GM10847 (cell line): ENCODE data around the gene HCFC1R1.

Experiments used
- POLR2A ChIP-seq: IDR thresholded peaks from 2 replicates; pipeline ENCODE4 v1.6.1; 2011; ENCODE audit not compliant: insufficient read length; ENCODE audit errors: extremely low read depth

Gene HCFC1R1

DNA sequence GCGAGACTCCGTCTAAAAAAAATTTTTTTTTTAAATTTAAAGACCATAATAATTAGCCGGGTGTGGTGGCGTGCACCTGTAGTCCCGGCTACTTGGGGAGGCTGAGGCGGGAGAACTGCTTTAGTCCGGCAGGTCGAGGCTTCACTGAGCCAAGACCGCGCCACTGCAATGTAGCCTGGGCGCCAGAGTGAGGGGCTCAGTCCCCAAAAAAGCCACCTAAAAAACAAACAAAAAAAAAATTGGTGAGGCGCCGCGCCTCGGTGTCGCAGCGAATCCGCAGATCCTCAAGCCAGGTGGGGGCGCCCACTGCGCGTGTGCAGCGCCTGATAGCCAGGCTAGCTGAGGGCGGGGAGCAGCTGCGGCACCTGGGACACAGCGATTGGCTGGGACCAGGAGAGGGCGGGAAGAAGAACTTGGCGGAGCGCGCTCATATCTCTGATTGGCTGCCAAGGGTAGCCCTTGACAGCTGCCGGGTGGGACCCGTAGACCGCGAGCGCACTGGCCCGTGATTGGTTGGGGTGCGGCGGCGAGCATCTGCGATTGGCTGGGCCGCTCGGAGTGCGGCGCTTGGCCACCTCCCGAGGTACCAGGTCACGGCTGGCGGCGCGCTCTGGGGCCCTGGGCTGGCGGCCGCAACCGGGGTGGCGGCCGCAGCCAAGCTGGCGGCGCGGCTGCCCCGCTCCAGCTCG is 20.0 kb downstream of the HCFC1R1 start:
- TF ChIP-seq POLR2A = no peak

DNA sequence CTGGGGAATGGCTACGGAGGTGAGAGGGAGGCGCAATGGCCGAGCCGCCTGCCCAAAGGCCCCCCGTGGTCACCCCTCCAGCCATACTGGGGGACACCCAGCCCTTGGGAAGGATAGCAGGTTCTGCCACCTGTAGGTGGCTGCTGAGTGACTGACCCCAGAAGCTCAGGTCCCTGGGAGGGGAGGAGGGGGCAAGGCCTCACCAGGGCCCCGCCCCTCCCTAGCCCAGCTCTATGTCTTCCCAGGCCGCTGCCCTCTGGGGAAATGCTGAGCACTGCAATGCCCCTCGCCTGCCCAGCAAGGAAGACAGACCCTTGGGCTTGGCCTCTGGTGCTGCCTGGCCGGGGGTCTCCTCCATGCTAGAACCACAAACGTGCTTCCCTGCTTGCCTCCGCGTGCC is 22.4 kb downstream of the HCFC1R1 start:
- TF ChIP-seq POLR2A = no peak

DNA sequence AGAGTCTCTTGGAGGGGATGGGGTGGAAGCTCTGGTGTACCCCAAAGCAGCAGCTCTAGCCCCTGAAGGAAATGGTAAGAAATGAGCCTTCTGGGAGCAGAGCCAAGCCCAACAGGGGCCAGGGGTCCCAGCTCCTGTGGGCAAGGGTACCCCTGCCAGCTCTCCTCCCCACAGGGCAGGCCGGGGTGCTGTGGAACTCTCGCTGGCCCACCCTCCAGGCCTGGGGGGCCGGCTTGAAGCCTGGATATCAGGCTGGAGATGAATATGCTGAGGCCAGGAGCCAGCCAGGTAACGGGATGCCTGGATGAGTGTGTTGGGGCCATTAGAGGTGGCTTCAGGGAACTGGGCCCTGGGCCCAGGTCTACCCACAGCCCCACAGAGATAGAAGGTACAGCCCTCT is 23.2 kb downstream of the HCFC1R1 start:
- TF ChIP-seq POLR2A = no peak

- no peak for TF ChIP-seq POLR2A
Measured at GRCh38 chr16:2999929-3000328, 23.8 kb downstream of the HCFC1R1 start.

DNA sequence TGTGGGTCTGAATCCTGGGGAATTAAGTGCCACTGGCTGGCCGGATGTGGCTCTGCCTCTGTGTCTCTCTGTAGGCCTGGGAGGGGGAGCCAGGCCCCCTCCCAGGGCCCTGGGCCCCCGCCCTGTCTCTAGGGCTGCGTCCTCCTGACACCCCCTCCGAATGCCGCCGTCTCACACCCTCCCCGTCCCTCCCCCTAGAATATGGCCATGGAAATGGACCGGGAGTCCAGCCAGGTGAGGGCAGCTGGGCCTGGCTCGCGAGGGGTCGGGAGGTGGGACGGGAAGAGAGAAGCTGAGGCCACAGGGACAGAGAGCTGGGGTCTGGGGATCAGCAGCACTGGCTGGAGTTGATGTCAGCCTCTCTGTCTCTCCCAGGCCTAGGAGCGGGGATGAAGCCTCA is 27.4 kb downstream of the HCFC1R1 start:
- no peak for TF ChIP-seq POLR2A

- no peak for TF ChIP-seq POLR2A
Measured at GRCh38 chr16:2992383-2993081, 31.2 kb downstream of the HCFC1R1 start.

DNA sequence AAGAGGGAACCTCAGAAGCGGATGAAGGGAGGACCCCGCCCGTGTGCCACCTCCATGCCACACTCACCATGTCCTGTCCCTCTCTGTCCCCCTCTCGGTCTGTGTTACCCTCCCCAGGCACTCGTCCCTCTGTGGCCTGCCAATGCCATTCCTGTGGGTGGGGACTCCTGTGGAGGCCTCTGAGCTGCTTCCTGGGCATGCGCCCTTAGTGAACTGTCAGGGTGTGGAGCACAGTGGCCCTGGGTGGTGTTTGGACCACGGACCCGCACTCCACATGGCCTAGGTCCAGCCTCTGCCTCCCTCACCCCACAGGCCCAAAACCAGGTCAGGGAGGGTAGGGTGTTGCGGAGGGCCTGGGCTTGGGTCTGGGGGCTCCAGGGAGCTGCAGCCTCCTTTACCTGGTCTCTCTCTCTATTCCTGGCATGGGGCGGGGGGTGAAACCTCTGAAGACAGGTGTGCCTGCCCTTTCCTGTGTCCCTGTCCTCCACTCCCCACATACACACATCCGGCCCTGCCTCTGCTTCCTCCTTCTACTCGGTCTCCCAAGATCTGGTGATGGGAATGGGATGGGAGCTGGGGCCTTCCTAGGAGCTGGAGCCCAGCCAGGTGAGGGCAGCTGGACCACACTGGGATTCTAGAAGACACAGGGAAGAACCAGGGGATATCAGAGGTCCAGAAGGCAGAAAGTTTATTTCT is 32.0 kb downstream of the HCFC1R1 start:
- TF ChIP-seq POLR2A = no peak

GRCh38 chr16:2990891-2991290 is 32.9 kb downstream of the HCFC1R1 start:
- TF ChIP-seq POLR2A = no peak

DNA sequence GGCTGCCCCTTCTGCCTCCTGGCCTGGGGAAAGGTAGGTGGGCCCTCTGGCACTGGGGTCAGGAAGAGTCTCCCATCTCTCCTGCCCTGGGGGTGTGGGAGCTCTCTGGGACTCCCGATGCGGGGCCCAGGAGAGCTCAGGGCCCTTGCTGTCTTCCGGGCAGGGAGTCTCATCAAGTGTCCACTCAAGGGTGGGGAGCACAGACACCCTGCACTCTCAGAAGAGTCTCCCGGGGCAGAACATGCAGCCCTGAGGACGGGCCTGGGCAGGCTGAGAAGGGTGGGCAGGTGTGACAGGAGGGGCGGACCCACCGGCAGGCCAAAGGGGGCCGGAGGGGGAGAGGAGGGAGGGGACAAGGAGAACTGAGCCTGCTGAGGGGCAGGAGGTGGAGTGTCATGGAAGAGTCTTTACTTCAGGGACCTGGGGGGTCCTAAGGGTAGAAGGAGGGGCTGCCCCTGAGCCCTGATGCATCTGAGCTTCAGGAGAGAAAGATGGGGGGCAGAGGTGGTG is 35.1 kb downstream of the HCFC1R1 start:
- TF ChIP-seq POLR2A = no peak

- TF ChIP-seq POLR2A = no peak
Measured at GRCh38 chr16:2987833-2988232, 35.9 kb downstream of the HCFC1R1 start.

DNA sequence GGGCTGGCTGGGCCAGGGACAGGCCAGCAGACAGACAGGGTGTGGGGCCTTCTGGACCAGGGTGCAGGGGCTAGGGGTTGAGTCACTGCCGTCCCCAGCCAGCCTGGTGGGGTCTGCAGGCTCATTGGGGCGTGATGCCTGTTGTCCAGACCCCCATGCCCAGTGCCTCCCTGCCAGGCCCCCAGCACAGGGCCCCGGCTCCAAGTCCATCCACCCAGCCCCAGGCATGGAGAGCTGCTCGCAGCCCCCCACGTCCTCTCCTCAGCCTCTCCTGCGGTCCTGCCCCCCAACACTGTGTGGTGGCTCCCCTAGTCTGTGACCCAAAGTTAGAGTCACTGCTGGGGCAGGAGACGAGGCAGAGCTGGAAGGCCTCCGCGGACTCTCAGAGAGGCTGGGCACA is 36.5 kb downstream of the HCFC1R1 start:
- TF ChIP-seq POLR2A = no peak

DNA sequence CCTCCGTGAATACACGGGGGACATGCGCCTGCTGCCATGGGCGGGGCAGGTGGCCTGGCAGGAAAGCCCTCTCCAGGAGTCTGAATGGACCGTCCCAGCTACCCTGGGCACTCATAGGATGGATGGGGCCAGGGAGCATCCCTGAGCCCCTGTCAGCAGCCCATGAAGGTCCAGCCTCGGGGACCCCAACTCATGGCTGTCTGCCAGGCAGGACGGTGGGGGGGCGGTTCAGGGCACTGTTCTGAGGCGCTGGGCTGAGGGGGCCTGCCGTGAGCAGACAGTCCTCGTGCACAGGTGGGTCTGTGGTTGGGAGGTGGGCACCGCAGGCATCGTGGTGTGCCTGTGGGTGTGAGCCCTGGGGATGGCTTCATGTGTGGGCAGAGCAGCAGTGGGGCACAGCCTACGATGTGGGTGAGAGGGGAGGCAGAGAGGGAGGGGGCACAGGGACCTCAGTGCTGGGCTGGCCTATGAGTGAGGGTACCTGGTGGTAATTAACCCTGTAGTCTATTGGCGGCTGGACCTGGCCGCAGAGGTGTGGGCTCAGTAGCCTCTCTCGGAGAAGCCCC is 37.0 kb downstream of the HCFC1R1 start:
- no peak for TF ChIP-seq POLR2A

DNA sequence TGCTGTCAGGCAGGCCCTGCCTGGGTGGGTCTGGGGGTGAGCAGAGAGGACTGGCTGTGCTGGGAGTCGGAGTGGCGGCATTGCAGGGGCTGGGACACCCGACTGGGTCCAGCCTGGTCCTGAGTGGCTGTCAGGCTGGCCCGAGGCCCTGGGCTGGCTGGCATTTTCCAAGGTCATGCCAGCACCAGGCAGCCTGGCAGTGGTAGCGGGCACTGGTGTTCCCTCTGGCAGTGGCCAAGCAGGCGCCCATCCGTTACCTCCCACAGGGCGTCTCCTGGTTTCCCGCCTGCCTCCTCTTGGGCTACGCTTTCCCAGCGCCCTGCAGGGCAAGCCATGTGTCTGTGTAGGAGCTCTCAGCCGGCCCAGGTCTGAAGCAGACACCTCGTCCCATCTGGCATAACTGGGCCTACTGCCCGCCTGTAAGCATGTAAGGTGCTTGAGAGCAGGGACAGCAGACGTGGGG is 37.8 kb downstream of the HCFC1R1 start:
- TF ChIP-seq POLR2A = no peak

DNA sequence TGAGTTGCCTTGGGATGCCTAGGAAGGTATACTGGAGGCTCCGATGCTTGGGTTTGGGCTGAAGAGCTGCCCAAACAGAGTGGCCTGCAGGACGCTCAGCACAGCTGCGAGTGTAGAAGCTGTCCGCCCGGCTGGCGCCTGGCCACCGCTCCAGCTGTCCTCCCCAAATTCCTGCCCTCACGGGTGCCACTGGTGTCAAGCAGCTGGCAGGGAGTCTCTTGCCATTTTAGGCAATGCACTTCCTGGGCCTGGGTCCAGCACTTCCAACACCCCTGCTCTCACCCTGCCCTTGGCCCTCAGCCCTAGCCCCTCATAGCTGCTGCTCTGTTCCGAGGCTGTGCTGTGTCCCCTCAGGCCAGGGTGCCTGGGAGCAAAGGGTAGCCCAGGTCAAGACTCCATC is 38.3 kb downstream of the HCFC1R1 start:
- TF ChIP-seq POLR2A = no peak

GRCh38 chr16:2983706-2984136 is 40.0 kb downstream of the HCFC1R1 start:
- TF ChIP-seq POLR2A = no peak
